Calu3 (cell line): ENCODE measurements around the gene HSPB1. TPM values are rescaled to one million over a fixed set of nuclear protein-coding genes. Genes with fewer than 3 reads are reported as not detected.

Source experiments
- BruUV-seq: library from RNA; stranded (reverse); fragments of 400-500 nt; replicated peaks from 2 replicates; lab custom pipeline; 2021; lab: Mats Ljungman, UMichigan
- CTCF ChIA-PET: fragments of 300-600 bp; sonication (Branson Sonifier 250); formaldehyde crosslinking; loops from one replicate; lab custom pipeline; 2022; ENCODE audit warnings: antibody characterized with exemption; lab: Charles Lee
- DNase-seq: peaks from one replicate; pipeline ENCODE4 v3.0.0; 2022
- H3K27ac Mint-ChIP-seq: one replicate; pipeline ENCODE4 v1.8.0; 2022; ENCODE audit warnings: mixed read lengths; ENCODE audit not compliant: unreplicated experiment
- H3K27me3 Mint-ChIP-seq: one replicate; pipeline ENCODE4 v1.8.0; 2022; ENCODE audit warnings: mixed read lengths; ENCODE audit not compliant: unreplicated experiment
- H3K36me3 Mint-ChIP-seq: one replicate; pipeline ENCODE4 v1.8.0; 2022; ENCODE audit warnings: mild to moderate bottlenecking, moderate library complexity, mixed read lengths; ENCODE audit not compliant: insufficient read depth, unreplicated experiment
- H3K4me1 Mint-ChIP-seq: one replicate; pipeline ENCODE4 v1.8.0; 2022; ENCODE audit warnings: mild to moderate bottlenecking, low read depth, mixed read lengths; ENCODE audit not compliant: unreplicated experiment
- H3K4me3 Mint-ChIP-seq: one replicate; pipeline ENCODE4 v1.8.0; 2022; ENCODE audit warnings: mild to moderate bottlenecking, low read depth, moderate library complexity, mixed read lengths; ENCODE audit not compliant: unreplicated experiment
- H3K9me3 Mint-ChIP-seq: one replicate; pipeline ENCODE4 v1.8.0; 2022; ENCODE audit warnings: low read depth, mixed read lengths; ENCODE audit not compliant: unreplicated experiment
- intact Hi-C: fragments of 100-400 bp; cut with micrococcal nuclease; formaldehyde crosslinking; loops from one replicate; pipeline ENCODE4 v1.10.0; 2022; ENCODE audit not compliant: unreplicated experiment
- total RNA-seq: library from RNA; stranded (reverse); gene quantifications from 2 replicates; pipeline ENCODE4 v1.2.3, GENCODE V29; 2022
- TF ChIP-seq, protein P1 (sequence below): fragments of 200-600 bp; IDR thresholded peaks from one replicate; pipeline ENCODE4 v1.8.0; 2022; ENCODE audit warnings: antibody characterized with exemption; ENCODE audit not compliant: unreplicated experiment

Gene HSPB1
- total RNA-seq, 1 experiment from 2014 or later: 72.7 TPM

DNA sequence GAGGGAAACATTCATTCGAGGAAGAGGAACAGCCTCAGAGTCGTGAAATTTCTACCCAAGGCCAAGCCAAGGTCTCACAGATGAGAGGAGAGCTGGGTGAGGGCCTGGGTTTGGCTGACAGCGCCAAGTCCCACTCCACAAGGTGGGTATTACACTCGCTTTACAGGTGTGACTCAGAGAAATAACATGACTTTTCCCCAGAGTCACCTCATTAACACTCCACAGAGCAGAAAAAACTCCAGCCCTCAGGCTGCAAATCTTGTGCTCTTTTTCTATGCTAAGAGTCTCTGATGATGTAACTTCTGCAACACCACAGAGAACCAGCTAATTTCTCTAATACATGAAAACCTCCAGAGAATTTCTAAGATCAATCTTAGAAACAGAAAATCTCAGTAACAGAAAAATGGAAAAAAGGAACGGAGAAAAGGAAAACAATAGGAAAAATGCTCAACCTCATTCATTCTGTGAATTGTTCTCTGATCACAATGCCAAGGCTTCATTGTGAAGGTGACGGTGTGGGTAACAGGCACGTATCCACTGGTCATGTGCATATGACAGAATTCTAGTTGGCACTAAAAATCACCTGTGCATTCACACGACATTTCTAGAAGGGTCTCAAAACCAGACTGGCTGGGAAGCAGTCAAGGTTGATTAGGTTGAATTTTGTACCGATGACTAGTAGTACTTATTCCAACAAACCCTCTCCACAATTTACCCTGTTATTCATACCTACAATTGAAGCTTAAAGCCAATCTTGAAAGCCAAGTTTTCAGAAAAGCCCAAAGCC, 36.0 kb downstream of the HSPB1 start:
- CTCF ChIA-PET: no interaction called here
- no TSS peak for BruUV-seq
- H3K36me3 Mint-ChIP-seq: peaks cover 25% of the 10 kb centered on the region
- TF ChIP-seq, protein P1, sequence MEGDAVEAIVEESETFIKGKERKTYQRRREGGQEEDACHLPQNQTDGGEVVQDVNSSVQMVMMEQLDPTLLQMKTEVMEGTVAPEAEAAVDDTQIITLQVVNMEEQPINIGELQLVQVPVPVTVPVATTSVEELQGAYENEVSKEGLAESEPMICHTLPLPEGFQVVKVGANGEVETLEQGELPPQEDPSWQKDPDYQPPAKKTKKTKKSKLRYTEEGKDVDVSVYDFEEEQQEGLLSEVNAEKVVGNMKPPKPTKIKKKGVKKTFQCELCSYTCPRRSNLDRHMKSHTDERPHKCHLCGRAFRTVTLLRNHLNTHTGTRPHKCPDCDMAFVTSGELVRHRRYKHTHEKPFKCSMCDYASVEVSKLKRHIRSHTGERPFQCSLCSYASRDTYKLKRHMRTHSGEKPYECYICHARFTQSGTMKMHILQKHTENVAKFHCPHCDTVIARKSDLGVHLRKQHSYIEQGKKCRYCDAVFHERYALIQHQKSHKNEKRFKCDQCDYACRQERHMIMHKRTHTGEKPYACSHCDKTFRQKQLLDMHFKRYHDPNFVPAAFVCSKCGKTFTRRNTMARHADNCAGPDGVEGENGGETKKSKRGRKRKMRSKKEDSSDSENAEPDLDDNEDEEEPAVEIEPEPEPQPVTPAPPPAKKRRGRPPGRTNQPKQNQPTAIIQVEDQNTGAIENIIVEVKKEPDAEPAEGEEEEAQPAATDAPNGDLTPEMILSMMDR: no peak
- H3K27ac Mint-ChIP-seq: peak overlapping the region; percentile 50
- H3K9me3 Mint-ChIP-seq: no peaks in the 10 kb centered on the region
- H3K27me3 Mint-ChIP-seq: no peaks in the 10 kb centered on the region
- H3K4me1 Mint-ChIP-seq: peaks cover 26% of the 10 kb centered on the region
- no peak overlapping the region for H3K4me3 Mint-ChIP-seq
- intact Hi-C loops: loop anchor here (1.0 kb wide), 1 partner anchor 12 kb away; no protein-coding TSS in a partner anchor
- no peak for DNase-seq

GRCh38 chr7:76340617-76341131, 38.2 kb downstream of the HSPB1 start:
- Mint-ChIP-seq H3K36me3 (peaks cover 39% of the 10 kb centered on the region), H3K4me3 (no peak overlapping the region), H3K4me1 (peaks cover 39% of the 10 kb centered on the region), H3K9me3 (no peaks in the 10 kb centered on the region), H3K27me3 (no peaks in the 10 kb centered on the region), H3K27ac (peak overlapping the region; percentile 81)
- no TSS peak for BruUV-seq
- CTCF ChIA-PET: no interaction called here
- intact Hi-C loops: no loop called here
- TF ChIP-seq, protein P1: no peak
- DNase-seq: no peak

DNA sequence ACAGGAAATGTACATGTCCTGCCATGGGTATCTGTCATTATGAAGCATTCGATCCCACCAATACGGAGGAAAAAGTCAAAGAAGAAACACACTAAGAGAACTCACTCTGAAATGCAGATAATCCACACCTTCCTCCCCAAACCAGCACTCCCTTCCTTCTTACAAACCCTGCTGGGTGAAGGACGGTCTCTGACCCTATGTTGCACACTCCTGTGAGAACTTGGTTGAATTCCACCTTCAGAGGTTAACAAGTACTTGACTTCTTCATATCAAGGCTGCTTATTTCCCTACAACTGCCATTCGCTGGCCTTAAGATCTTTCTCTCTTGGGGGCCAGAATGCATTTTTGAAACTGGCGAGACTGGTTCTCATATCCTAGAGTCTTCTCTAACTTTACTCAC, 39.7 kb downstream of the HSPB1 start:
- intact Hi-C loops: no loop called here
- Mint-ChIP-seq H3K27me3 (no peaks in the 10 kb centered on the region), H3K9me3 (no peaks in the 10 kb centered on the region), H3K4me3 (no peak overlapping the region), H3K36me3 (peaks cover 54% of the 10 kb centered on the region), H3K27ac (no peak overlapping the region), H3K4me1 (peaks cover 54% of the 10 kb centered on the region)
- no peak for DNase-seq
- TF ChIP-seq, protein P1: no peak
- no TSS peak for BruUV-seq
- CTCF ChIA-PET: no interaction called here

DNA sequence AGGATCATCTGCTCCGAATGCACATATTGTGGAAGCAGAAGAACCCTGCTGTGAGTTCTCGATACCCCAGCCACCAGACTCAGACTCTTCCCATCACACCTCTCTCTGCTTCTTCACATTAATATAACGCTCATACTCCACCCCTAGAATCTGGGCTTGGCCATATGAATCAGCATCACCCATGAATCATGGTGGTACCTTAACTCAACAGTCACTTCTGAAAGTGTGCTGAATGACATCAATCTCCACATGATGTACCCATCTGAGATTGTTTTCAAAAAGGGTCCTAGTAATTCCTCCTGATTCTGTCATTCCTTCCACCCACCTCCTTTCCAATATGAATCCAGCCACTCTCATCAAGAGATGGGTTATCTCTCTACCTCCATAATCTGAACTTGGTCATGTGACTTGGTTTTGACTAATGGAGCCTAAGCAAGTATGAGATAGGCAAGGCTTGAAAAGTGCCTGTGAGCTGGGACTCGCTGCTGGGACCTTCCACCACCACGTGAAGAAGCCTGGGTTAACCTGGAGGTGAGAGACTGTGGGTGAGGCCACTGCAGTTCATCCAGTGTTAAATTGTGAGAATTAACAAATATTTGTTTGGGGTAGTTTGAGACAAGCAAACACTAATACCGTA, 40.9 kb downstream of the HSPB1 start:
- CTCF ChIA-PET: no interaction called here
- Mint-ChIP-seq H3K4me3 (no peak overlapping the region), H3K36me3 (peaks cover 56% of the 10 kb centered on the region), H3K27ac (no peak overlapping the region), H3K9me3 (no peaks in the 10 kb centered on the region), H3K4me1 (peaks cover 54% of the 10 kb centered on the region), H3K27me3 (no peaks in the 10 kb centered on the region)
- TF ChIP-seq, protein P1: no peak
- DNase-seq: no peak
- no TSS peak for BruUV-seq
- intact Hi-C loops: no loop called here
